HL-60 (cell line): ENCODE measurements around the gene PSMB11.
"Not testable (repeated sequence)": the region's sequence is repeated elsewhere in the genome, so short reads cannot be mapped to it uniquely, and the experiment has no call there.

Source experiments
- DNase-seq, 2 experiments: peaks; one replicate each; pipeline ENCODE4 v3.0.0-alpha.2; 2010 to 2020; ENCODE audit warnings: low read depth in 1 of 2, low spot score in 1 of 2
- H3K27ac ChIP-seq: fragments of 250-450 bp; sonication (Bioruptor Pico); replicated peaks from 2 replicates; pipeline ENCODE4 v1.5.1; 2020; ENCODE audit warnings: mild to moderate bottlenecking, moderate library complexity
- H3K27me3 ChIP-seq: fragments of 250-450 bp; sonication (Bioruptor Pico); 2 replicates; pipeline ENCODE4 v1.5.1; 2021; ENCODE audit warnings: mild to moderate bottlenecking, moderate library complexity; ENCODE audit not compliant: insufficient read depth, poor library complexity, severe bottlenecking
- H3K4me3 ChIP-seq: replicated peaks from 2 replicates; pipeline ENCODE4 v1.5.1; 2011; ENCODE audit warnings: mild to moderate bottlenecking, control low read depth, low read length; ENCODE audit not compliant: insufficient read depth
- CTCF ChIP-seq: IDR thresholded peaks from one replicate; pipeline ENCODE4 v1.5.1; 2011; ENCODE audit warnings: low read length, control low read depth, inconsistent platforms; ENCODE audit not compliant: insufficient read depth
- GABPA ChIP-seq: IDR thresholded peaks from 2 replicates; pipeline ENCODE4 v1.6.1; 2012; ENCODE audit warnings: low read depth
- POLR2AphosphoS5 ChIP-seq: IDR thresholded peaks from 2 replicates; pipeline ENCODE4 v1.6.1; 2012; ENCODE audit warnings: low read depth
- SPI1 ChIP-seq: IDR thresholded peaks from 2 replicates; pipeline ENCODE4 v1.6.1; 2012; ENCODE audit warnings: low read depth, mild to moderate bottlenecking, borderline replicate concordance
- TF ChIP-seq, protein P1 (sequence below): IDR thresholded peaks from 2 replicates; pipeline ENCODE4 v1.6.1; 2012; ENCODE audit warnings: low read depth; ENCODE audit not compliant: insufficient replicate concordance

The PSMB11 gene

GRCh38 chr14:22998329-22999012 lies 43.5 kb upstream of the PSMB11 start:
- TF ChIP-seq CTCF (no peak), POLR2AphosphoS5 (no peak), SPI1 (no peak), GABPA (no peak)
- TF ChIP-seq, protein P1, sequence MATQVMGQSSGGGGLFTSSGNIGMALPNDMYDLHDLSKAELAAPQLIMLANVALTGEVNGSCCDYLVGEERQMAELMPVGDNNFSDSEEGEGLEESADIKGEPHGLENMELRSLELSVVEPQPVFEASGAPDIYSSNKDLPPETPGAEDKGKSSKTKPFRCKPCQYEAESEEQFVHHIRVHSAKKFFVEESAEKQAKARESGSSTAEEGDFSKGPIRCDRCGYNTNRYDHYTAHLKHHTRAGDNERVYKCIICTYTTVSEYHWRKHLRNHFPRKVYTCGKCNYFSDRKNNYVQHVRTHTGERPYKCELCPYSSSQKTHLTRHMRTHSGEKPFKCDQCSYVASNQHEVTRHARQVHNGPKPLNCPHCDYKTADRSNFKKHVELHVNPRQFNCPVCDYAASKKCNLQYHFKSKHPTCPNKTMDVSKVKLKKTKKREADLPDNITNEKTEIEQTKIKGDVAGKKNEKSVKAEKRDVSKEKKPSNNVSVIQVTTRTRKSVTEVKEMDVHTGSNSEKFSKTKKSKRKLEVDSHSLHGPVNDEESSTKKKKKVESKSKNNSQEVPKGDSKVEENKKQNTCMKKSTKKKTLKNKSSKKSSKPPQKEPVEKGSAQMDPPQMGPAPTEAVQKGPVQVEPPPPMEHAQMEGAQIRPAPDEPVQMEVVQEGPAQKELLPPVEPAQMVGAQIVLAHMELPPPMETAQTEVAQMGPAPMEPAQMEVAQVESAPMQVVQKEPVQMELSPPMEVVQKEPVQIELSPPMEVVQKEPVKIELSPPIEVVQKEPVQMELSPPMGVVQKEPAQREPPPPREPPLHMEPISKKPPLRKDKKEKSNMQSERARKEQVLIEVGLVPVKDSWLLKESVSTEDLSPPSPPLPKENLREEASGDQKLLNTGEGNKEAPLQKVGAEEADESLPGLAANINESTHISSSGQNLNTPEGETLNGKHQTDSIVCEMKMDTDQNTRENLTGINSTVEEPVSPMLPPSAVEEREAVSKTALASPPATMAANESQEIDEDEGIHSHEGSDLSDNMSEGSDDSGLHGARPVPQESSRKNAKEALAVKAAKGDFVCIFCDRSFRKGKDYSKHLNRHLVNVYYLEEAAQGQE, result no peak
- H3K27me3 ChIP-seq, result no peaks in the 10 kb centered on the region
- DNase-seq, result no peak
- H3K27ac ChIP-seq, result no peak overlapping the region
- no peak overlapping the region for H3K4me3 ChIP-seq

GRCh38 chr14:23000860-23001259 lies 41.2 kb upstream of the PSMB11 start:
- no peak for DNase-seq
- TF ChIP-seq POLR2AphosphoS5, result no peak
- TF ChIP-seq, protein P1, result no peak
- no peak for TF ChIP-seq GABPA
- TF ChIP-seq CTCF, result no peak
- no peak for TF ChIP-seq SPI1
- Histone ChIP-seq H3K4me3 (no peak overlapping the region), H3K27me3 (no peaks in the 10 kb centered on the region), H3K27ac (no peak overlapping the region)

- TF ChIP-seq POLR2AphosphoS5, result no peak
- no peak for TF ChIP-seq SPI1
- no peak for TF ChIP-seq CTCF
- no peak for TF ChIP-seq GABPA
- TF ChIP-seq, protein P1, result no peak
- no peaks in the 10 kb centered on the region for H3K27me3 ChIP-seq
- no peak overlapping the region for H3K4me3 ChIP-seq
- no peak overlapping the region for H3K27ac ChIP-seq
- no peak for DNase-seq
Observed at GRCh38 chr14:23002592-23002991, 39.4 kb upstream of the PSMB11 start.

- H3K4me3 ChIP-seq, H3K27ac ChIP-seq, H3K27me3 ChIP-seq, DNase-seq: not testable (repeated sequence)
Observed at GRCh38 chr14:23004274-23004673, 37.7 kb upstream of the PSMB11 start.
